Raji (cell line): ENCODE results near the gene CHST11.

Experiments
- POLR2A ChIP-seq: IDR thresholded peaks from 2 replicates; pipeline ENCODE4 v1.6.1; 2011; ENCODE audit warnings: low read depth, low read length, control low read depth; ENCODE audit not compliant: insufficient read depth

CHST11 gene

DNA sequence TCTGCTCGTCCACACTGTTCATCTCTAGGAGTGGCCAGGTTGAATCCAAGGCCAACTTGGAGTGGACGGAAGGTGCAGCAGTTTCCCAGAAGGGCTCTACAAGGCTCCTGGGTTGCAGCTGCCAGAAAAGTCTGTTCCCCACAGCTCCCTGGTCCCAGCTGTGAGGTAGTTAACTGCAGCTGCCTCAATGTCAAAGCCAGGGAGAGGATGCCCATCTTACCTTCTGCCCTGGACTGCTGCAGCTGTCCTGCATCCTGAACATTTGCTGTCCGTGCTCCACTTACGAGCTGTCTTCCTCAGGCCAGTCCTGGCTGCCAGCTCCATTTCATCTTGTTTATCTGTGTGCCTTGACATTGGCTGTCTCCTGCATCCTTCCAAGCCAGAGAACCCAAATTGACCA lies 274.0 kb downstream of the CHST11 start:
- no peak for TF ChIP-seq POLR2A

DNA sequence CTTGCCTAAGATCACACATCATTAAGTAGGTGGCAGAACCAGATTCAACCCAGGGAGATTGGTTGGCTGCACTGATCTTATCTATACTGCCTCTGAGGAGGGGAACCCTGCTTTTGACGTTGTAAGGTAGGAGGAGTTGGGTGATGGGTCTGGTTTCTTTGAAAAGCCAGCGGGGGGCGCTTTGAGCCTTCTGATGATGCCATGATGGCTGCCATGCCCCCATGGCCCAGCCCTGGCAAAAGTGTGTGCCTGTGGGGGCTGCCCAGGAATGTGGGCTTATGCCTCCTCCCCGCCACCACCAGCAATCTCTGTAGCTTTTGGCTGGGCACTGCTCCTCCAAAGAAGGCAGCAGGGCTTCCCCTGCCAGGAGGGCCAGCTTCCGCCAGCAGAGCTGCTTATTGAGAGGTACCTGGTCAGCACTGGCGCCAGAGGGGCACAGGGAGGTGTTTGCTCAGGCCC lies 277.0 kb downstream of the CHST11 start:
- TF ChIP-seq POLR2A, result no peak

DNA sequence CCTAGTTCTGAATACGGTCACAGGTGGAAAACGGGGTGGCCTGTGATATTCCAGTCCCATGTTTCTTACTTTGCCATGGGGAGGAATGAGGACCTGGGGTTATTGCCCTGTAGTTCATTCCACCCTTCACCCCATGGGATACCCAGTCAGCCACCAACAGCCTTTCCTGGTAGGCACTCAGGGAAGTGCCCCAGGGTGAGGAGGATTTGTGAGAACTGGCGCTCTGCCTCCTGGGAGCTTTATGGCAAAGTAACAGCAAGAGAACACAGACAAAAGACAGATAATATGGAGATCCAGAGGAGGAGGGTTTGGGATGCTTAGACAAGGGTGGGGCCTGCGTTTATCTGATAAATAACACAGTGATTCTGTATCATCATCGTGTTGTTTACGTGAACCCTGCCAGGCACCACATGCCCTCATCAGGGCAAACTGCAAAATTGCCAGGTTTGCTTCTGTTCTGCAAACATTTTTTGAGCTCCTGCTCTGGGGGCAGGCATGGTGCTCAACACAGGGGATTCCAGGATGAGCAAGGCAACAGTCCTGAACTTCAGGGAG lies 277.9 kb downstream of the CHST11 start:
- TF ChIP-seq POLR2A, result no peak

DNA sequence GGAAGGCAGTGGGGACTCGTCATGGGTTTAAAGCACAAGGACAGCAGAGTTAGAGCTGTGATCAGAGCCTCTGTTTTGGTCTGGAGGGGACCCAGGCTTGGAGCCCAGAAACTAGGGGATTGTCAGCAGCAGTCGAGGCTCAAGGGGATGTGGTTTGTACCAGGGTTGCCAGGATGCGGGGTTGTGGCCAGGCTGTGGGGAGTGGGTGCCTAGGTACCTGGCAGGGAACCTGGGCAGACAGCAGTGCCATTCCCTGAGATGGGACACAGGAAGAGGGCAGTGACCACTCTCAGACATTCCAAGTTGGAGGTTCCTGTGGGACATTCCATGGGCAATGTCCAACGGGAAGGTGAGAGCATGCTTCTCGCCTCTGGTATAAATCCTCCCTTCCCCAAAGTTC lies 279.1 kb downstream of the CHST11 start:
- TF ChIP-seq POLR2A, result no peak

DNA sequence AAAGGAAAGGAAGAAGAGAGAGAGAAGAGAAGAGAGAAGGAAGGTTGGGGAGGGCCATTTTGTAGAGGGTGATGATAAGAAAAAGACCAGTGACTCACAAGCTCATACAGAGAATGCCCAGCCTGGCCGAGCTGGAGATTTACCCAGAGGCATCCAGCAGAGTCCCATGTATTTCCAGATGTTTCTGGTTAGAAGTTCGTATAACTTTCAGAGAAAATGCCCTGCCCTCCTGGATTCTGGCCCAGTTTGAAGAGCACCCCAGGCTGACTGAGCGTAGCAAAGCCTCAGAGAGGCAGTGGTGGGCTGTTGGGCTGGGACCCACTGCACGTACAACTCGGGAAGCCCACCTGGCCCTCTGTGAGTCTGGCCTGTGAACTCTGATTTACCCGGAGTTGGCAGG lies 279.6 kb downstream of the CHST11 start:
- TF ChIP-seq POLR2A, result no peak

DNA sequence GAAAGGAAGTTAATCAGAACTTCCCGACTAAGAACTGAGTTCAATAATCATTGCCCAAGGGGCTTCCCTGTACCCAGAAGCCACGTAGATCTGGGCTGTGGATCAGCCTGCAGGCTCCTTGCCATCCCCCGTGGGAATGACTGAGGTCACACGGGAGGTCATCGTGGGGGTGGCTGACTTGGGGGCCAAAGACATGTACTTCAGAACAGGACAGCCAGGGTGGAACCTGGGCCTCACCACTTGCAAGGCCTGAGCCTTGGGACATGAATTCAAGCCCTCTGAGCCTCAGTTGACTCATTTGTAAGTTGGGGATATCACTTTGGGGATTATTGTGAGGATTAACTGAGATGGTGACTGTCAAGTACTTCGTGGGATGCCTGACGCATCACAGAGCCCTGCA lies 280.4 kb downstream of the CHST11 start:
- no peak for TF ChIP-seq POLR2A

DNA sequence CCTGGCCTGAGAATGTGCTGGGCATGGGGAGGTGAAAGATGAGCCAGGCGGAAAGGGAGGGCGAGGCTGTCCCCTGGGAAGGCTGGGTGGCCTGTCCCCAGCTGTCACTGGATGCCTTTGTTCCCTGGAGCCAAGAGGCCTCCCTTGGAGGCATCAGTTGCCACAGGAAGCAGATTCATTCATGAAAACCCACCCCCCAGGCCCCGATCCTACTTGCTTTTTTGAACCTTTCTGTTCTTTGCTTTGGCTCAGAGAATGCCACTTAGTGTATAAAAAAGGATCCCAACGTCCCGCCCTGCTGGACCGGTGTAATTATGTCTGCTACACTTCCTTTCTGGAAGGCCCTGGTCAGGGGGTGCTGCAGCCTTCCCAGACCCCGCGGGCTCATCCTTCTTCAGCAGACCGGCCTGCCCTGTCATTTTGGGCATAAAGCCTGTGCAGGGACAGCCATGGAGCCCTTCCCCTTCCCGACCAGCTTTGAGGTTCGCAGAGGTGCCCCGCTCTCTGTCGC lies 281.1 kb downstream of the CHST11 start:
- no peak for TF ChIP-seq POLR2A

DNA sequence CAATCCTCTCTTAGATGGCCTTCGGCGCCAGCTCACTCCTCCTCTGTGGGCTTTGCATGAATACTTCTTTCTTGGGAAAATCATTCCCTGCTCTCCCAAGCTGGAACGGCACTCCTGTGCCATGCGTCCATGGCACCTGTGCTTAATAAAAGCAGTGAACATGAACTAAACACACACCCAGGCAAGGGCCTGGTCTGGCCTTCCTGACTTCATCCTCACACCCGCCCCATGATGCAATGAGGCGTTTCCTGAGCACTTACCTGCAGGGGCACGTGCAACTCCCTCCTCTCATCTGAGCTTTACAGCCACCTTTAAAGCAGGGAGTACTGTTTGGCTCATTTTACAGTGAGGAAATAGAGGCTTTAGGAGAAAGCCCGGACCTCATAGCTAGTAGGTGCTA lies 281.6 kb downstream of the CHST11 start:
- no peak for TF ChIP-seq POLR2A

DNA sequence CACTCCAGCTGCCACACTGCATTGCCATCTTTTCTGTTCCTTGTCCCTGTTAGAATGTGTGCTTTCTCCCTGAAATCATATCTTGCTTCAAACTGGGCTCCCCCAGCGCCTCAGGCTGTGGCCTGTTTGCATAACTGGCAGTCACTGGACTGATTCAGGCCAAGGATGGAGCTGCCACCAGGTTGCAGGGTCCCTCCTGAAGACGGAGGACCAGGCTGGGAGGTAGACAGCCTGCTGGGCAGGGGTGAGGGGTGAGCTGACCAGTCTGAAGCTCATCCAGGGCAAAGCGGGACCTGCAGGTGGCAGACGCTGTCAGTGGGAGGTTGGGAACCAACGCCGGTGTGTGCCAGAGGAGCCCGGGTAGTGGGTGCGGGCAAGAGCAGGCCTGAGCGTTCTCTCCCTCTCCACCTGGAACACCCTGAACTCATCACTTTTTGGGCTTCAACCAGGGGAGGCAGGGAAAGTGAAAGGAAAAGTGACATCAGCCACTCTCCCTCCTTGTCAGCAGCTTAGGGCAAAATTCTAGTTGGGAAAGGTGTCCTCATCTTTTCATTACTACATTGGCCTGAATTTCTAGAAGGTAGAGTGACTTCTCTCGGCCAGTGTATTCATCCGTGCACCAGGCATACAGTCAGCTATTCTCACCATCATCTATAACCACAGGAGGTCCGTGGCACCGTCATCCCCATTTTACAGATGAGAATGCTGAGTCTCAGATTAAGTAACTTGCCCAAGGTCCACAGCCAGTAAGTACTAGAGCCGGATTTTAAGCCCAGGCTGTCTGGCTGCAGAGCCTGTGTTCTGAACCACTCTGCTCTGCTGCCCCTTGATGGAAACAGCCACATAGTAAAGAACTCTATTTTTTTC lies 282.3 kb downstream of the CHST11 start:
- no peak for TF ChIP-seq POLR2A

DNA sequence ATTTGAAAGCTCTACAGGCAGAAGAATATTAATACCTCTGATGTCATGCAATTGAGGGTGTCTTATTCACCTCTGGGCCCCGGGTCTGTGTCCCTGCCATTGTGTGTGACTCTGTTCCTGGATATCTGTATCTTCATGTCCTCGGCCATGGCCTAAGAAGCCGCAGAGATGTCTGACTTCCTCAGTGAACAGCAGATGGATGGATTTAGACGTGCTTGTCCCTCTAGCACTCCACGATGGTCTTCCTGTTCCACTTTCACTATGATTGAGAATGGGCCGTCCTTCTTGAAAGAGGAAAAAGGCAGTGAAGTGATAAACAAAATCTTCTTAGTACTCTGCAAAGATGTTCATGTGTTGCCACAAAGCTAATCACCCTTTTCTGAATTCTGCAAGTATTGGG lies 283.9 kb downstream of the CHST11 start:
- no peak for TF ChIP-seq POLR2A

DNA sequence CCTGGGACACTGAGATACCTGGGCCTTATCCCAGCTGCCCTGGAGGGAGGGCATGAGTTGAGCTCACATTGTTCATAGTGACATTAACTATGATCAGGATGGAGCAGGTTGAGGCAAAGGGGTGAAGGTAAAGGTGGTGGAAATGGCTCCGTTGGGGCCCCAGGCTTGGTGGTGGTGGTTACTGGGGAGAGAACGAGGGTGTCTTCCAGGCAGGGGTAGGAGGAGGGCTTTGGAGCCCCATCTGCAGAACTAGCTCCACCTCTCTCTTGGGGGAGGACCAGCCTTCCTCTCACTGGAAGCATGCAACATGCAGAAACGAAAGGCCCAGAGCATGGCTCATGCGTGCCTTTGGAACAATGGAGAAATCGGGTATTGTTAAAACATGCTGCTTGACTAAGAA lies 284.3 kb downstream of the CHST11 start:
- no peak for TF ChIP-seq POLR2A

DNA sequence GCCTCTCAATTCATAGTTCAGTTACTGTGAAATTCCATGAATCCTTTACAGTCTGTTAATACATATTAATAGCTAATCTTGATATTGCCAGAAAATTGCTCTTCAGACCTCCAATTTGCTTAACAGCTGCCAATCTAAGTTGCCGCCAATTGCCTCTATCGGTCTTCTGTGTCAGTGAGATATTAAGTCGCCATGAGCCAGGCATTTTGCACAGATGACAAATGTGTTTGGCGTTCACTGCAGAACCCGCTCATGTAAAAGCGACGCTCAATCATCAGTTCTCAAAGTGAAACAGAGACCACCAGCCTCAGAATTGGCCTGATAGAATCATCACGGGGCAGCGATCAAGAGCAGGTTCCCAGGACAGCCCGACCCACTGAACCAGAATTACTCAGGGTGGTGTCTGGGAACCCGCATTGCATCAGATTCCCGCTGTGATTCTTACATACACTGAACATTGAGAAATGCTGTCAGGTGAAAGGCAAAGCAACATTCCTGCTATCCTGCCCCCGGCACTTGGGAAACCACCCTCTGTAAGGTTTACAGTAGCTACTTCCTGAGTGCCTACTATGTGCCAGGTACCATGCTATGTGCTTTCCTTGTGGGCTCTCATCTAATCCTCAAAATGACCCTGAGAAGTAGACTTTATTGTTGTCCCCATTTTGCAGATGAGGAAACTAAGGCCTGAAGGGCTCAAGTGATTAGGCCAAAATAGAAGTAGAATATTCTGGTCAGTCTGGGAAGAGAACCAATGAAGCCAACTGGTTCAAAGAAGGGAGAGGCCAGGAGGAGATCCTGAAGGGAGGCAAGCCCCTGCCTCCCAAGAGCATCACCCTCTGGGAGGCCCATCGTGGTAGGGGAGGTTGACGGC lies 285.0 kb downstream of the CHST11 start:
- no peak for TF ChIP-seq POLR2A

DNA sequence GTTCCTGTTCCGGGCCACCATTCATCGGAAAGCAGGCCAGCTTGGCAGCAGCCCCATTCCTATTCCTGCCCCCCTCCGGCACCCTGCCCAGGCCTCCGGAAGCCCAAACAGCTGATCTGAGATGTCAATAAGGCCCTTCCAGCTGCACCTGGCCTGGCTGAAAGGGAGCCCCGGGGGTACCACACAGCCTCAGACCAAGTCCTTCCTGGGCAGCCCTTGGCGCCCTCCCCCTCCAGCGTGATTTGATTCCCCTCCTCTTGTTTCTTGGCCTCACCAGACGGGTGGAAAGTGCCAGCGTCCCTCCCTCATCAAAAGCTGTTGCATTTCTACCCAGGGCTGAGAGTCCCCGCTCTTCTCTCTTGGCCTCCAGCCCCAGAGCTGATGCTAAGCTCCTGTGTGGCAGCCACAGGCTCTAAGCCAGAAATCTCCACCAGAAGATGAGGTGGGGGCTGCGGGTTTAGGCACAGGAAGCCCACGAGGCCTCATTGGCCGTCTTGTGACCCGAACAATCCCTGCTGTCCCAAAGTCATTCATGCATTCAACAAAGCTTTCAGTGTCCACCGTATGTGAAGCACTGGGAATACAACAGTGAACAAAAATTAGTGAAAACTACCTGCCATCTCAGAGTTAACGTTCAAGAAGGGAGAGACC lies 285.9 kb downstream of the CHST11 start:
- no peak for TF ChIP-seq POLR2A

DNA sequence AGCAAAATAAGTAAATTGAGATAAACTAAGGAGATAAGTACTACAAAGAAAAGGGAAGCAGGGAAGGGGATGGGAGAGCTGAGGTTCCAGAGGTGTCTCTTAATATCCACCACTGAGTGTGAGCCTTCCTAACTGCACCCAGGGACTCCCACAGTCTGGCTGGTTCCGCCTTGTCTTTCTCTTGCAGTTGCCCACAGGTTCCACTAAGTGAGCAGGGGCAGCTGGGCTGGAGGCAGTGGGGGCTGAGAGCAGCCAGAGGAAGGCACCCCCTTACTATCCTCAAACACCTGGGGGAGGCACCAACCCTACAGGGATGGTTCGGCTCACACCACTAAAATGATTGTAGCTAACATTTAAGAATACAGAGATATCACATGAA lies 286.4 kb downstream of the CHST11 start:
- no peak for TF ChIP-seq POLR2A
